Ishikawa (cell line): ENCODE data around the gene DAPK3.

Experiments used
- CEBPB ChIP-seq: IDR thresholded peaks from 2 replicates; pipeline ENCODE4 v1.6.1; 2012
- CREB1 ChIP-seq: IDR thresholded peaks from 2 replicates; pipeline ENCODE4 v1.6.1; 2012; ENCODE audit warnings: low read depth
- EGR1 ChIP-seq: IDR thresholded peaks from 2 replicates; pipeline ENCODE4 v1.6.1; 2012
- EP300 ChIP-seq: IDR thresholded peaks from 2 replicates; pipeline ENCODE4 v1.6.1; 2012; ENCODE audit warnings: borderline replicate concordance
- FOXM1 ChIP-seq: IDR thresholded peaks from 2 replicates; pipeline ENCODE4 v1.6.1; 2012; ENCODE audit warnings: low read depth, borderline replicate concordance
- NFIC ChIP-seq: IDR thresholded peaks from 2 replicates; pipeline ENCODE4 v1.6.1; 2012
- RAD21 ChIP-seq: IDR thresholded peaks from 2 replicates; pipeline ENCODE4 v1.6.1; 2012; ENCODE audit warnings: low read depth
- TAF1 ChIP-seq: IDR thresholded peaks from 2 replicates; pipeline ENCODE4 v1.6.1; 2012; ENCODE audit warnings: low read depth, mild to moderate bottlenecking
- YY1 ChIP-seq: IDR thresholded peaks from 2 replicates; pipeline ENCODE4 v1.6.1; 2012; ENCODE audit warnings: low read depth
- ZBTB7A ChIP-seq: IDR thresholded peaks from 2 replicates; pipeline ENCODE4 v1.6.1; 2012; ENCODE audit warnings: low read depth
- TF ChIP-seq, protein P1 (sequence below): IDR thresholded peaks from 2 replicates; pipeline ENCODE4 v1.6.1; 2012; ENCODE audit warnings: low read depth, mild to moderate bottlenecking
- TF ChIP-seq, protein P2 (sequence below): IDR thresholded peaks from 2 replicates; pipeline ENCODE4 v1.6.1; 2012
- TF ChIP-seq, protein P3 (sequence below): IDR thresholded peaks from 2 replicates; pipeline ENCODE4 v1.6.1; 2012

DNA sequence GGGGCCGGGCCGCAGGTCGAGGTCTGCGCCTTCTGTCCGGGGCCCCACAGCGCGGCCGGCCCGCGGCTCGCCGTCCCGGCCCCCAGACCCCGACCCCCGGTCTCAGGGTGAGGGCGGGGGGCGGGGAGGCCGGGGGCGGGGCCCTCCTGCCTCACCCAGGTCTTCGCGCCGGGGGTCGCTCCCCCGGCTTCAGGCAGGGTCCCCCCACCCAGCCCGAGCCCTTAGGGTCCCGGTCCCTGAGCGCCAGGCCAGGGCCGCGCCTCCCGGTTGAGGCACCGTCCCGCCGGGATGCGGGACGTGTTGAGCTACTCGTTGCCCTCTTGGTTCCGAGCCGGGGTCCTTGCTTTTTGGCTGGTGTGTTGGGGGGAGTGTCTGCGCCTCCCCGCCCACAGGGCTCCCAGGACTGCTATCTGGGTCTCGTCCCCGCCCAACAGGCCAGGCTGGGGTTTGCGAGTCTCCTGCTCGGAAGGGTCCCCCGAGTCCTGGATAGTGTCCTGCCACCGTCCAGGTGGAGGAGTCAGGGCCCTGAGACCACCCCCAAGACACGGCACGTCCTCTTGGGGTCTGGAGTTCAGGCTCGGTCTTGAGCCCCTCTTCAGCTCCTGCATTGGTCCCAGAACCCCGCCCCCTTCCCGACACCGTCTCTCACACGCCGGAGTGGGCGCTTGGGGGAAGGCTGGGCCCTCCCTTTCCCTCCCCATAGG, 37.1 kb upstream of the DAPK3 start:
- TF ChIP-seq, protein P1, sequence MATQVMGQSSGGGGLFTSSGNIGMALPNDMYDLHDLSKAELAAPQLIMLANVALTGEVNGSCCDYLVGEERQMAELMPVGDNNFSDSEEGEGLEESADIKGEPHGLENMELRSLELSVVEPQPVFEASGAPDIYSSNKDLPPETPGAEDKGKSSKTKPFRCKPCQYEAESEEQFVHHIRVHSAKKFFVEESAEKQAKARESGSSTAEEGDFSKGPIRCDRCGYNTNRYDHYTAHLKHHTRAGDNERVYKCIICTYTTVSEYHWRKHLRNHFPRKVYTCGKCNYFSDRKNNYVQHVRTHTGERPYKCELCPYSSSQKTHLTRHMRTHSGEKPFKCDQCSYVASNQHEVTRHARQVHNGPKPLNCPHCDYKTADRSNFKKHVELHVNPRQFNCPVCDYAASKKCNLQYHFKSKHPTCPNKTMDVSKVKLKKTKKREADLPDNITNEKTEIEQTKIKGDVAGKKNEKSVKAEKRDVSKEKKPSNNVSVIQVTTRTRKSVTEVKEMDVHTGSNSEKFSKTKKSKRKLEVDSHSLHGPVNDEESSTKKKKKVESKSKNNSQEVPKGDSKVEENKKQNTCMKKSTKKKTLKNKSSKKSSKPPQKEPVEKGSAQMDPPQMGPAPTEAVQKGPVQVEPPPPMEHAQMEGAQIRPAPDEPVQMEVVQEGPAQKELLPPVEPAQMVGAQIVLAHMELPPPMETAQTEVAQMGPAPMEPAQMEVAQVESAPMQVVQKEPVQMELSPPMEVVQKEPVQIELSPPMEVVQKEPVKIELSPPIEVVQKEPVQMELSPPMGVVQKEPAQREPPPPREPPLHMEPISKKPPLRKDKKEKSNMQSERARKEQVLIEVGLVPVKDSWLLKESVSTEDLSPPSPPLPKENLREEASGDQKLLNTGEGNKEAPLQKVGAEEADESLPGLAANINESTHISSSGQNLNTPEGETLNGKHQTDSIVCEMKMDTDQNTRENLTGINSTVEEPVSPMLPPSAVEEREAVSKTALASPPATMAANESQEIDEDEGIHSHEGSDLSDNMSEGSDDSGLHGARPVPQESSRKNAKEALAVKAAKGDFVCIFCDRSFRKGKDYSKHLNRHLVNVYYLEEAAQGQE: no peak
- TF ChIP-seq ZBTB7A (peak; percentile 32; the same call in 1 of the 2 replicates), RAD21 (no peak), CEBPB (no peak), EGR1 (no peak), TAF1 (no peak), FOXM1 (no peak), EP300 (no peak), YY1 (no peak), CREB1 (no peak), NFIC (no peak)
- TF ChIP-seq, protein P2, sequence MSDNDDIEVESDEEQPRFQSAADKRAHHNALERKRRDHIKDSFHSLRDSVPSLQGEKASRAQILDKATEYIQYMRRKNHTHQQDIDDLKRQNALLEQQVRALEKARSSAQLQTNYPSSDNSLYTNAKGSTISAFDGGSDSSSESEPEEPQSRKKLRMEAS: no peak
- TF ChIP-seq, protein P3, sequence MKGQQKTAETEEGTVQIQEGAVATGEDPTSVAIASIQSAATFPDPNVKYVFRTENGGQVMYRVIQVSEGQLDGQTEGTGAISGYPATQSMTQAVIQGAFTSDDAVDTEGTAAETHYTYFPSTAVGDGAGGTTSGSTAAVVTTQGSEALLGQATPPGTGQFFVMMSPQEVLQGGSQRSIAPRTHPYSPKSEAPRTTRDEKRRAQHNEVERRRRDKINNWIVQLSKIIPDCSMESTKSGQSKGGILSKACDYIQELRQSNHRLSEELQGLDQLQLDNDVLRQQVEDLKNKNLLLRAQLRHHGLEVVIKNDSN: no peak
